Activated CD4-positive, alpha-beta T cell treated with anti-CD3 and anti-CD28 coated beads, Interleukin-2, Interleukin-4, amounts not matched to agents 100 ng/mL and 50 ng/mL, durations not matched to agents 16 hours and 8 hours (primary cell): Measurements from ENCODE around the gene NXPH3.
A peak's percentile ranks its signal among the peaks of the same experiment; 100 is the strongest.
"Not testable (repeated sequence)": the region's sequence is repeated elsewhere in the genome, so short reads cannot be mapped to it uniquely, and the experiment has no call there.

ENCODE experiments used
- DNase-seq: peaks from one replicate; pipeline ENCODE4 v3.0.0-alpha.2; 2020; ENCODE audit warnings: low spot score

The NXPH3 gene

GRCh38 chr17:49554694-49555494 lies 20.8 kb upstream of the NXPH3 start:
- DNase-seq, result no peak

GRCh38 chr17:49555495-49556222 lies 20.0 kb upstream of the NXPH3 start:
- DNase-seq, result no peak

GRCh38 chr17:49556223-49556943 lies 19.3 kb upstream of the NXPH3 start:
- DNase-seq, result peak; percentile 86

GRCh38 chr17:49557312-49558024 lies 18.2 kb upstream of the NXPH3 start:
- peak; percentile 56 for DNase-seq

GRCh38 chr17:49564638-49565037 lies 11.0 kb upstream of the NXPH3 start:
- no peak for DNase-seq

GRCh38 chr17:49565948-49566491 lies 9.7 kb upstream of the NXPH3 start:
- DNase-seq, result no peak

- no peak for DNase-seq
Measured at GRCh38 chr17:49566668-49567071, 9.0 kb upstream of the NXPH3 start.

GRCh38 chr17:49567104-49567521 lies 8.6 kb upstream of the NXPH3 start:
- DNase-seq, result no peak

GRCh38 chr17:49567871-49568694 lies 7.6 kb upstream of the NXPH3 start:
- DNase-seq, result peak; percentile 86

- DNase-seq, result not testable (repeated sequence)
Measured at GRCh38 chr17:49568695-49569047, 7.0 kb upstream of the NXPH3 start.

- DNase-seq, result no peak
Measured at GRCh38 chr17:49570540-49571242, 5.0 kb upstream of the NXPH3 start.

GRCh38 chr17:49571283-49571682 lies 4.4 kb upstream of the NXPH3 start:
- no peak for DNase-seq

- no peak for DNase-seq
Measured at GRCh38 chr17:49571764-49572163, 3.9 kb upstream of the NXPH3 start.

GRCh38 chr17:49572226-49572625 lies 3.4 kb upstream of the NXPH3 start:
- no peak for DNase-seq

GRCh38 chr17:49572806-49573420 lies 2.8 kb upstream of the NXPH3 start:
- DNase-seq, result no peak

- DNase-seq, result no peak
Measured at GRCh38 chr17:49573510-49574322, 2.0 kb upstream of the NXPH3 start.

GRCh38 chr17:49574323-49574781 lies 1.3 kb upstream of the NXPH3 start:
- no peak for DNase-seq

GRCh38 chr17:49574945-49575678 lies 559 bp upstream of the NXPH3 start:
- DNase-seq, result no peak
